Measurements from ENCODE around the gene PROX1. TPM values are rescaled to one million over a fixed set of nuclear protein-coding genes. Genes with fewer than 3 reads are reported as not detected.

Gene PROX1
- total RNA-seq, result 2.8 TPM

DNA sequence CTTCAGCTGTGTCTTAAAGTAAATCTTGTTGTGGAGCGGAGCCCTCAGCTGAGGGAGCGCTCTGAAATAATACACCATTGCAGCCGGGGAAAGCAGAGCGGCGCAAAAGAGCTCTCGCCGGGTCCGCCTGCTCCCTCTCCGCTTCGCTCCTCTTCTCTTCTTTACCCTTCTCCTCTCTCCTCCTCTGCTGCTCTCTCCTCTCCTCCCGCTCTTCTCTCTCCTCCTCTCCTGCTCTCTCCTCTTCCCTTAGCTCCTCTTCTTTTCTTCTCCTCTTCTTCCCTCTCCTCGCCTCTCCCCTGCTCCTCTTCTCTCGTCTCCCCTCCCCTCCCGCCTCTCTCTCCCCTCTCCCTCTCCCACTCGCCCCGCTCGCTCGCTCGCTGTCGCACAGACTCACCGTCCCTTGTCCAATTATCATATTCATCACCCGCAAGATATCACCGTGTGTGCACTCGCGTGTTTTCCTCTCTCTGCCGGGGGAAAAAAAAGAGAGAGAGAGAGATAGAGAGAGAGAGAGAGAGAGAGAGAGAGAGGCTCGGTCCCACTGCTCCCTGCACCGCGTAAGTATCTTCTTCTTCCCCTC, at the start of gene PROX1:
Gene PROX1, plus strand, starts transcription at position 47 of the 580 bp plus-strand sequence. CDS start 8,563 bp downstream, outside the sequence.
- intact Hi-C loops (cut with DNase I), result no loop called here
- peak; percentile 96 for ATAC-seq
- DNase-seq (ENCODE audit: low spot score), result no peak

DNA sequence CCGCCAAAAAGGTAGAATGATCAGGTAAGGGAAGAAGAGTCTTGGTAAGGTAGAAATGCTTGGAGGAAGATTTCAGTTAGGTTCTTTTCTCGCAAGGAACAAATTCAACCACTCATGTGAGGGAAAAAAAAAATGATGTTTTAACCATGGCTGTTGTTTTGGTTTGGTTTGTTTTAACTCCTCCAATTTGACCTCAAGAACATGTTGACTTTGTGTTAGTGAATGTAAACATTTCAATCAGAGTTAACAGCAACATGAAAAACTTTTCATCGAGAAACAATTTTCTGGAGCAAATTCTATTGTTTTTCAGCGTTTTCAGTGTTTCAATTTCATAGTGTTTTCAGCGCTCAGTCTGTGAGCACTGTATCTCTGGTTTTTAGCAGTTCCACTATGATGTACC, 49.0 kb upstream of the PROX1 start:
- no peak for DNase-seq (ENCODE audit: low spot score)
- intact Hi-C loops (cut with DNase I), result no loop called here
- no peak for ATAC-seq

DNA sequence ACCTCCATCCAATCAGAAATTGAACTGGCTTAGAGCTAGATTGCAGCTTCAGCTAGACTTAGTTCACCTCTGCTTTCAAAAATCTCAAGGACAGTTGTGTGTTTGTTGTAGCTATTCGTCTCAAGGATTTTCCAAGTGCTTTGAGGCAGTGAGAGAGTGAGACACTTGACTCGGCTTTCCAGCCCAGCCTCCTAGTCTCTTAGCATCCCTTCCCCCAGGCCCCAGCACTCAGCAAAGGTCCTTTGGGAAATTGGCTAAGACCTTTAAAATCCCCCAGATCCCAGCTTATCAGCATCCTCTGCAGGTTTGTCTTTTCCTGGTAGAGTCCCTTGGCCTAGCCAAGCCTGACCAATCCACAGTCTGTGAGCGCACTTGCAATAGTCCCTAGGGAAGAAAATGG, 47.9 kb upstream of the PROX1 start:
- ATAC-seq (no peak), DNase-seq (ENCODE audit: low spot score) (no peak)
- intact Hi-C loops (cut with DNase I), result no loop called here

GRCh38 chr1:213940947-213941346, 46.8 kb upstream of the PROX1 start:
- ATAC-seq (no peak), DNase-seq (ENCODE audit: low spot score) (no peak)
- intact Hi-C loops (cut with DNase I), result no loop called here

GRCh38 chr1:213942061-213942460, 45.7 kb upstream of the PROX1 start:
- intact Hi-C loops (cut with DNase I), result no loop called here
- DNase-seq (ENCODE audit: low spot score), result no peak
- no peak for ATAC-seq

DNA sequence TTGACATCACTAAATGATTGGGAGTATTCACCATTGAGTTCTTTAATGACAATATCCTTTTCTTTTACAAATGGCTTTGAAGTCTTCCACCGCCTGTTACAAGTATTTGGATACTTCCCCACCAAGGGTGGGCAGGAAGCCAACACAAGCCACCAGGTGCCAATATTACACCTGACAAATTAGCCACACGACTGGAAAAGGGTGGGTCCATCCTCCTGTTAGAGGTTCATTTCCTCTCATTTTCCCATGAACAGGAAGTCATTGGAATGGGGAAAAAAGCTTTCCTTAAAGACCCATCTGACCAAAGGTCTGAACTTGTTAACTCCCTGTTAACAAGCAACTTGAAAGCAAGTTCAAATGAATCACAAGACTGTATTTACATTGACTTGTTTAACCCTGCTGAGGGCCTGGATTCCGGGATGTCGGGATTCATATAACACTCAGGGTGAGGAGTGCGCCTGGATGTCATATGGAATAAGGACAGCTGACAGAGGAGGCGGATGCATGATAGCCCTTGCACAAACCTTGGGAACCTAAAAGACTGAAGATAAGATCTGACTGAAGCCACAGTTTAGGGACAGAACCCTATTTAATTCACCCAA, 40.5 kb upstream of the PROX1 start:
- intact Hi-C loops (cut with DNase I), result no loop called here
- DNase-seq (ENCODE audit: low spot score), result no peak

DNA sequence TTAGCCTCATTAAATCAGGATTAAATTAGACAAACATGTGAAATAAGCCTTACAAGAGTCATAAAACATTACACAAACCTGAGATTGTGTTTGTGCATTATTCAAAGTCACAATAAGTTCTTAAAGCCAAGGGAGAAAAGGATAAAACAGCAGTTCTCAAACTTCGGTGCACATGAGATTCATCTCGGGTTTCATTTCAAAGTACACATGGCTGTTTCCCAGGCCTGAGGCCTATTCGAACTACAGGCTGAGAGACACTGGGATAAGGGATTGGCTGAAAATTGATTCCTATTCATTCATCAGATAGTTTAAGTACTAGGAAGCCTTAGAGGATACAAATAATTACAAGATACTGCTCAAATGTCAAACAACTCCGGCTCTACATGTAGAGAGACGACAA, 35.9 kb upstream of the PROX1 start:
- intact Hi-C loops (cut with DNase I), result no loop called here
- no peak for ATAC-seq
- no peak for DNase-seq (ENCODE audit: low spot score)

More for the DNA sequence above, 40.5 kb upstream of the PROX1 start:
- no peak for ATAC-seq

DNA sequence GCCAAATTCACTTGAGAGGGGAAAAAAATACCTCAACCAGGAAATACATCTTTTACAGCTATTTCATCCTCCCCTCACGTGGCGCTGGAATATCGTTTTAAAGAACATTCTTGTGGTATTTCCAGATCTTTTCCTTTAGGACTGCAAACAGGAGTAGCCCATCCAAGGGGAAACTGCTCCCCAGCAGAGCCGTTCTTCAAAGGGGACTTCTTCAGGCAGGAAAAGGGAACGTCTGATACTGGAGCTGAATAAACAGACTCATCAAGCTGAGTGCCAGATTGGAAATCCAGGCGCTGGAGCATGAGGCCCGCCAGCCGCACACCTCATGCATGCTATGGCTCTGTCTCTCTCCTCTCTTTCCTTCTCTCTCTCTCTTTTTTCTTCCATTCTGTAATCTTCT, 34.0 kb upstream of the PROX1 start:
- no peak for DNase-seq (ENCODE audit: low spot score)
- no peak for ATAC-seq
- intact Hi-C loops (cut with DNase I), result no loop called here

DNA sequence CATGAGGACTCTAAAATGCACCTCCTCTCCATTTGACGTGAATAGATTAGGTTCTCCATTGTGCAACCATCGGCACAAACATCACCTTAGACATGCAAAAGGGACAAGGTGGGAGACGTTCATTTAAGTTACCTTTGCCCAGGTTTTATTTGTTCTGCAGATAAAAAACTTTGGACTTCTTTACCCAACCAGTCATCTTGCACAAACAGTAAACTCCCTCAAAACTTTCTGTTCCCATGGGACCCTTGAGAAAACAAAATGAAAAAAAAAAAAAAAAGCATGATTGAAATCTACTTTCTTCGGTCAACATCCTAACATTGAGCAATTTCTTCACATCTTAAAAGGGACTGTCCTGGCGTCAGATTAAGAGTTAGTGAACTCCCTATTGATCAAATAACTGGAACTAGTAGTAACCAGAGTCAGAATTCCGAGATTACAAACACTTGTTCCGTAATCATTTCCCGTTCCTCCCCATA, 31.4 kb upstream of the PROX1 start:
- intact Hi-C loops (cut with DNase I), result no loop called here
- ATAC-seq, result no peak

DNA sequence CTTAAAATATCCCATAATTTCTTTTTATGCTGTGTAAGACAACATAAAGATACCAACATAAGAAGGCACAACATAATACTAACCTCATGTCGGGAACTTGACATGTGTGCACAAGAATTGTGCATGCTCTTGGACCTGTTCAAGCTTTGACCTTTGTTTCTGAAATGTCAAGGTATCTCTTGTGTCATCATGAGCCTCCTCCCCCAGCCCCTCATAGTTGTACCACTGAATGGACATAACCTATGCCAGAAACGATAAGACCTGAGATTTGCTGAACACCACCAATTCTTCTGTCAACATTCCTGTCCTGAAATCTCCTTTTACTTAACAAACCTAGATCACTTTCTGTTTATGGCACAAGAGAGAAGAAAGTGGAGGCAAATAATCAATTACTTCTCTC, 29.4 kb upstream of the PROX1 start:
- ATAC-seq, result no peak
- intact Hi-C loops (cut with DNase I), result no loop called here
- DNase-seq (ENCODE audit: low spot score), result no peak

More for the DNA sequence above, 31.4 kb upstream of the PROX1 start:
- DNase-seq (ENCODE audit: low spot score), result no peak

DNA sequence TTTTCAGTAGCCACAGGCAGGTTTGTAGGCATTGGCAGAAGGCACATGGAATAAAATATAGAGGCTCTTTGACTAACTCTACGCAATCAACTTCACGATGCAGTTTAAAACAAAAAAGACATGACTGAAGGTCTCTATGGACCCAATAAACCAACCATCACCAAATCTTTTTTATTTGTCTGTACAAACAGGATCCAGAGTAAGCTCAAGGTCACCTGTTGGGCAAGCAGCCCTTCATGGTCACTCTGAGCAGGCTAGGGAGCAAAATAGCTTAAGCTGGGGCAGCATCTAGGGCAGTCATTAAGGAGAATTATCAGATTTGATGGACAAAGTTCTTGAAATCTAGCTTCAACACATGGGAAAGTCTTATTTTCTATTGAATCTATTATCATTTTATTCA, 26.8 kb upstream of the PROX1 start:
- ATAC-seq (no peak), DNase-seq (ENCODE audit: low spot score) (no peak)
- intact Hi-C loops (cut with DNase I), result no loop called here

DNA sequence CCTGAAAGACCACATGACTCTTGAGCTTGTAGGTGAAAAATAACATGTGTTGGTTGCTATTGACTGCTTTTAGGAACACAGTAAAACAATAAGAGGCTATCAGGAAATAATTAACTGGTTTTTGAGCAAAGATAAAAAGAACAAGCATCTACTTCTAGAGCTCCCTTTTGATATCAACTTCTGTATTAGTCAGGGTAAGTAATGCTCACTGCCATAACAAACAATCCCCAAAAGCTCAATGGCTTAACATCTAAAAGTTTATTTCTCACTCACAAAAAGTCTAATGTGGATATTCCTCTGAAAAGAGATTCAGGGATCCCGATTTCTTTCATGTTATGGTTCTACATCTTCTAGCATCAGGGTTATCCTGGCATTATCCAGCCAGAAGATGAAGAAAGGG, 25.3 kb upstream of the PROX1 start:
- intact Hi-C loops (cut with DNase I), result no loop called here
- DNase-seq (ENCODE audit: low spot score) (no peak), ATAC-seq (no peak)

DNA sequence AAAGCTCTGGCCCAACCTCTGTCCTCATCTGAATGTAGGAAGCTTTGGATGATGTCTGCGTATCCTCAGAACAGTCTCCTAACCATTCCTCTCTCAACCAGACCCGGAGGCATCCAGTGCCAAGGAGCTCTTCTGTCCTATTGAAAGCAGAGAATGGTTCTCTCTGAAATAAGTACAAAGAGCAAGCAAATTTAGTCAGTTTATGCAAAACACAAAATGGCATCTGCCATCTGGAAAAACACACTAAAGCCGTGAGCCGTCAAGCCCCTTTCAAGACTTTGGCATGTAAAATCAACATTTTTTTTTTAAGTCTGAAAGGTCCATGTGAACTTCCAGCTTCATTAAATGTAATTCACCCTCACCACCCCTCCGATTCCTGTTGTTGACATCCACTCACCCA, 21.7 kb upstream of the PROX1 start:
- no peak for DNase-seq (ENCODE audit: low spot score)
- ATAC-seq, result no peak
- intact Hi-C loops (cut with DNase I), result no loop called here

DNA sequence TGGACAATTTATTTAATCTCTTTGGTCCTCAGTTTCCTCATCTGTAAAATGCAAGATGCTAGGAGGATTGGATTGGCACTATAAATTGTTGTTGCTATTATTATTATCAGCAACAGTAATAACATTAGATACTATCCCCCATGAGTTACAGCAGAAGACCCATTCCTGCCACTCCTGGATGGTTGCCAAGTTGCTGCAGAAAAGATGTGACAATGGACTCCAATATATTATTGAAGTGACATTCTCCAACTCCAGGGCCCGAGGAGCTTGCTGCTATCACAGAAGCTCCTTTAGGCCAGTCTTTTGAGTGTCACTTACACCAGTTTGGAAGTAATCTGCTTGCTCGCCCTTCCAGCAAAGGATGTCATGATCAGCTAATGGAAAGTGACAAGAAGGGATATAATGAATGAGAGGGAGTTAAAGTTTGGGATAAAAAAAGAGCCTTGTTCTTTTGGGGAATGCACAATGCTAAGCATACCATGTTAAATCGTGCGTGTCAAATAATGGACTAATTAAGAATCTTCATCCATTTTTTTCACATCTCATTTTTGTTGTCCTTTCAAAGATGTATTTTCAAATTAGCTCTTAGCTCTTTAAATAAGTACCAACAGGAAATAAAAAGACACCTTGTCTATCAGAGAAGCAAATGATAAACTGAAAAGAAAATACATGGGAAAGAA, 19.5 kb upstream of the PROX1 start:
- DNase-seq (ENCODE audit: low spot score), result no peak
- intact Hi-C loops (cut with DNase I), result no loop called here
- no peak for ATAC-seq

DNA sequence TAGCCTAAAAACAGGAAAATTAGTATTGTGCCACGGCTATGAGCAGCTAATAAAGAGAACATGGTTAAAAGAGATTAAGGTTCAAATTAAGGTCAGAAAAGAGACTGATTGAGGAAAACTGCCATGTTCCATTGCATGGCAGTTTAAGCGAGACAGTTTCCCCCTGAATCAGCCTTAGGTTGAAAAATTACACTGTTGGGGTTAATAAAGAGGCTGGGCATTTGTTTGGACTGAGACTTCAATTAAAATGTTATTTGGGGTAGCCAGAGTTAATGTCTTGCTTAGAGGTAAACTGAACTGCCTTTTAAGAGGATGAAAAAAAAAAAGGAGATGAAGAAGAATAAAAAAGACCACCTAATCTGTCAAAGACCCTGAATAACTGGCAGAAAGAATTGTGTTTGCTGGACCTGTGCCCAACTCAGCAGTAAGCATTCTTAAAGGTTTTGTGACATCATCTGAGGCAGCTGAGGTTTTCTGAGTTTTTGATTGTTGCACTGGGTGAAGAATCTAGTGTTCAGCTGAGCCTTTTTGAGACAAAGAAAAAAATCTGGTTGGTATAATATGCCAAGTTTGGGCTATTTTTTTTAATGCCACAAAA, 17.7 kb upstream of the PROX1 start:
- DNase-seq (ENCODE audit: low spot score) (no peak), ATAC-seq (no peak)
- intact Hi-C loops (cut with DNase I), result no loop called here

GRCh38 chr1:213972141-213972540, 15.6 kb upstream of the PROX1 start:
- intact Hi-C loops (cut with DNase I), result no loop called here
- ATAC-seq, result no peak

GRCh38 chr1:213973129-213973528, 14.6 kb upstream of the PROX1 start:
- DNase-seq (ENCODE audit: low spot score) (no peak), ATAC-seq (no peak)
- intact Hi-C loops (cut with DNase I), result no loop called here

More at GRCh38 chr1:213972141-213972540, 15.6 kb upstream of the PROX1 start:
- no peak for DNase-seq (ENCODE audit: low spot score)

DNA sequence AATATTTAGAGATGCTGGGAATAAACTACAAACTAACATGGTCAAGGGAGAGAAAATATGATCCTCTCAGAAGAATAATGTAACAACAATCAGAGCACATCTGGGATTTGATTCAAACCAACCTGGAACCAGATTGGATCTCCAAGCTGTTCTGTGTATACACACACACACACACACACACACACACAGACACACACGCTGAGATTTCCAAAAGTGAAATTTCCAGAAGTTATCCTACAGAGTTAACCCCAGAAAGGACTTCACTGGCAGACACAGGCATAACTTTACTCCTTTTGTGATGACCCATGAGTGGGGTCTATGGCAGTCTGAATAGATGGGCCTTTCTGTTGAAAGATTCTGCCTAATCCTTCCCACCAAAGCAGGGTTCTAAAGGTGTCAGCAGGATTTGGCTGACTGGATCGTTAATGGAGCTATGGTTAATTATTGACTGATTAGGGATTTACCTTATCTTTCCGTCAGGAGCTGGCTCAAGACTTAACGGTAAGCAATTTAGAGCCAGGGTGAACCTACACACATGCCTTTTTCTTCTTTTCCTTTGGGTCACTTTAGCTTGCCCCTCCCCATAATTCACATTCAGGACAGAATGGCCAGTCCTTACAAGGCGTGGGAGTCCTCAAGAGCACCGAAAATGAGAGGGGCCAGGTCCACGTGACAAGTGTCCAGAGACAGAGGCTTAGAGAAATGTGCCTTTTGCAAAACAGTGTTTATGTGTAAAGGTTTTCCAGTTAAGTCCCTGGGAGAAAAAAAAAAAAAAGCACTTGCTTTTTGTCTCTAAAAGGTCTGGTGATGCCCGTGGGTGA, 10.9 kb upstream of the PROX1 start:
- ATAC-seq (no peak), DNase-seq (ENCODE audit: low spot score) (no peak)
- intact Hi-C loops (cut with DNase I), result no loop called here

- DNase-seq (ENCODE audit: low spot score) (no peak), ATAC-seq (no peak)
- intact Hi-C loops (cut with DNase I), result no loop called here
Measured at GRCh38 chr1:213977486-213977842, 10.3 kb upstream of the PROX1 start.

Measured in sciatic nerve (tissue), 2 donors.